ENCODE data around the gene SULT1C2.
A peak's percentile ranks its signal among the peaks of the same experiment; 100 is the strongest.
"Not testable (repeated sequence)": the region's sequence is repeated elsewhere in the genome, so short reads cannot be mapped to it uniquely, and the experiment has no call there.

The SULT1C2 gene

DNA sequence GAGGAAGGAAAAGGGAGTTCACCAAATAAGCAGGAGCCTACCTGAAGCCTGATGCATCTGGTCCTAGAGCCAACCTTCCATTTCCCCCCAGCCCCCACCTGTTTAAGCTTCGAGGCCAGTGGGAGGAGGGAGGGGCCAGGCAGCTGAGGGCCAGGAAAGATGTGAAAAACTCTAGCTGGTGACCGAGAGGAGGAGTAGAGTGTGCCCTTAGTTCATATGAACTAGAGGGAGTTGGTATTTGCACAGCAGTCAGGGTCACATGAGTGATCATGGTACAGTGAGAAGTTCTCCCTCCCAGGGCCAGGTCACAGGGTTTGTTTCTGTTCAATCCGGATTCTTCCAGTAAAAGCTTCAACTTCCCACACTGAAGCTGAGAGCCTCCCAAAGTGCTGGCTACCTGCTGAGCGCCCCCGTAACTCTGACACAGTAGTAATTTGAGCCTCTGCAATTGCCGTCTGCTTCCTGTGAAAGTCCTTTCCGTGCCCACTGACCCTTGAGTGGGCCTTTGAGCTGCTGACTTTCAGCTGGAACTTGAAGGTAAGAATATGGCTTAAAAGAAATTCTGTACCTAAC, at the start of gene SULT1C2:
SULT1C2 (plus strand) TSS at position 362 of the 573 bp plus-strand sequence. CDS start 4,773 bp downstream, outside the sequence.
- peak; percentile 1 for DNase-seq

DNA sequence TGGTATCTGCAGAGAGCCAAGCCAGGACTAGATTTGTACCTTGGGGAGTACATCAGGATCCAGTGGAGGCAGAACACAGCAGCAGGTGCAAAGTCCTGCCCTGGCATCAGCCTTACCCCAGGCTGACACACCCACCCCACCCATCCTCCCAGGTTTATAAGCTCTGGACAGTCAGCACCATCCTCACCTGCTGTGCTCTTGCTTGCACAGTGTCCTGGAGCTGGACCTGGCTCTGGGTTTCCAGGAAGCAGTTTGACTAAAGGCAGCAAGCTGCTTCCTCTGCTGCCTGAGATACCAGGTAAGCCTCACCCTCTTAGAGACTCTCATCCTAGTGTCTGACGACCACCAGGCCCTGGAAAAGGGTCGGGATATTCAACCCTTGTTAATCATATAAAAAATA, 48.9 kb upstream of the SULT1C2 start, which contains the start of gene SULT1C3:
SULT1C3 (plus strand) TSS at position 183 of the 400 bp plus-strand sequence. CDS start 7,227 bp downstream, outside the sequence.
- no peak for DNase-seq

DNA sequence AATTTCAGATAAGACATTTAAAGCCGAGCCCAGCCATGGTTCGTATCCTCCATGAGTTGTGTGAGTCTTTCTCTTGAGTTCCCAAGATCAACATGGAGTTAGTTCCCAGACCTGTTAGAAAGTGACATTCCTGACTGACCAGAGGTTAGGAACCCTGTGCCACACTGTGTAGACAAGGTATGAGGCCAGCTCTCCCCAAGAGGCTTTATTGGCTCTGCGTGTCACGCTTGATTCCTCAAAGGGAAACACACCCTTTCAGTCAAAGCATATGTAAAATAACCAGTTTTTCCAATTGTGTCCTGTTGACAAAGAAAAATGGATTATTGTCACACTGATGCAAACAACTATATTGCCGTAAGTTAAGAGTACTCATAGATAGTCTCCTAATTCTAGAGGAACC, 47.7 kb upstream of the SULT1C2 start:
- no peak for DNase-seq

DNA sequence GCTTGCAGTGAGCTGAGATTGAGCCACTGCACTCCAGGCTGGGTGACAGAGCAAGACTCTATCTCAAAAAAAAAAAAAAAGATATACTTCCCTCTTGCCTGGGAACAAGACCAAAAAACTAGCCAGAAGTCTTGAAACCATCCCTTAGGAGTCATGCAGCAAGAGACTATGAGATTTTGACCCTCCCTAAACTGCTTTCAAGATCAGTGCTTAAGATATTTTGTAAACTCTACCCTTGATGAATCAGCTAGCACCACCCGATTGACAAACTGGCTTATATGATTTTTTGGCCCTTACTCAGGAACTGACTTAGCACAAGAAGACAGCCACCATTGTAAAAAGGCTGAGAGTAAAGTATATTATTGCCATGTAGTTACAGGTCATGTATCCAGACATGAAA, 45.1 kb upstream of the SULT1C2 start:
- no peak for DNase-seq

DNA sequence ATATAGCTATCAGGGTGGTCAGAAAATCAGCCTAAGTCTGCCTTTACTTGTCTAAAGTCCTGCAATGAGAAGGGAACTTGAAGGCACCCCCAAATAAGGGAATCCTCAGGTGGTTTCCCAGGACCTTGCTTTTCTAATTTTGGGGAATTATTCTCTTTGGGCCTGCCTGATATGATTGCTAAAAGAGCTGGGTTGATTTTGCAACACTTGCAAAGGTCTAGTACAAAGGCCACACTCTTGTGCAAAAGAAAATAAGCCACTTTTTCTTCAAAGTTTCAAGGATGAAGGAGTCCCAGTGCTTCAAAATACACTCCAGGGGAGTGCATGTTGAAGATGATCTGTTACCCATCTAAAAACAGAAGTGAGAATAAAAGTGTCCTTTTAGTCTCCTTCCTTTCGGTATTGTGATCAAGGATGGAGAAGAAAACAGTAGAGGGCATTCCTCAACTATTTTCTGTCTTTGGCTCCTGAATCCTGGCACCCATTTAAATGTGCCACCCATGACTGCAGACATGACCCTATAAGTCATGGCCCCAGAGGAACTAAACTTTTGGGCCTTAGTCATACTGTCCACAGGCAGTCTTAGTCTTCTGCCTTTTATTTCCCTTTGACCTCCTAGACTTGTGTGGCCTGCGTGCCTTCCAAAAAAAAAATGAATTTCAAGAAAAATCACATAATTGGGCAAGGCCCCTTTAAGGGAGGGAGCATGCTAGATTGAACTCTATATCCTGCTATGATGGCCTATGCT, 43.9 kb upstream of the SULT1C2 start:
- DNase-seq, result no peak

DNA sequence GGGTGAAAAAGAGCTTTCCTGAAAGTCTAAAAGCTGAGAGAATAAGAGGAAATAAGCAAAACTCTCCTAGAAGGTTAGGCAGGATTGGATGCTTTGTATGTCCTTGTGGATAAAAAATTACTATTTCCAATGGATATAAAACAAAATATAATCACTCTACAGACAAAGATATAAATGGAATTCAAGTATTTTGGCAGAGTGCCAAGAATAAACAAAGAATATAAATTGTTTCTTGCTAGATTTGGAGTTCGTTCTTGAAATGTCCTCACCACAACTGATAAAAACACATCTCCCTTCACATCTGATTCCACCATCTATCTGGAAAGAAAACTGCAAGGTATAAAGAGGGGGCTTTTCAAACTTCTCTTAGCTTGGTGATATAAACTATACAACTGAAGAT, 35.6 kb upstream of the SULT1C2 start:
- DNase-seq, result no peak

DNA sequence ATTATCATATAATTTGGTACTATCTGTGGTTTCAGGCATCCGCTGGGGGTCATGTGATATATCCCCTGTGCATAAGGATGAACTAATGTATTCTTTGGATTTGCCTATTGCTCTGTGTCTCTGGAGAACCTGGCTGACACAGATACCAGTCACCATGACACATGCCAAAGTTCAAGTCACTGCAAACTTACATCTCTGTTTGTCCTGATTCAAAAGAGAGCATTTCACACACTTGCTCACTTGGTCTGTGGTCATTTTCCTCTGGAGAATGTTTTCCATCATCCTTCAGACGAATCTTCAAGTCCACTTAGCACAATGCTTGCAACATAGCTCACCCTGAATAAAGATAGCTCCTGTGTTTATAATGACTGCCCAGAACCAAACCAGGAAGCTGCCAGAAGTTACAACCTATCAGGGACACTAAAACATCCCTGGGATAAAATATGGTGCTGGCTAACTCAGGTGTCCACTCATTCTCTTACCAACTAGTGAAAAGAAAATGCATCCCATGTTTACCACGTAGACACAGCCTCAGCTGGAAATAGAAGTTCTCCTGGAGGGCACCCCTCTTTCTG, 30.9 kb upstream of the SULT1C2 start:
- DNase-seq, result no peak

DNA sequence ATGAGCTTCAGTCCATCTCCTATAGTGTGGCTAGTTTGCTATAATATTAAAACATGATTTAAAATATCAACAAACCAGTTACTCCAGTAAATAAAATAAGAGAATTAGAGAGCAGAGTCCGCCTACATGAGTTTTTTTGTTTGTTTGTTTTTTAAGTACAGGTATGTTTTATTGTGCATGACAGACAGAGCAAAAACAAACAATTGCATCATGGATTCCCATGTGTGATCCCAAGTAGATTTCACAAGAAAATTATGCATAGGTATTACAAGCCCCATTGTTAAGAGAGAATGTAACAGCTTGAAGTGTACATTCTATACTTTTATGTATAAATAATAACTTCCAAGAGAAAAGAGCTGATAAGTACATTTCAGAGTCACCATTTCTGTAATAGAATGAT, 27.9 kb upstream of the SULT1C2 start:
- no peak for DNase-seq

DNA sequence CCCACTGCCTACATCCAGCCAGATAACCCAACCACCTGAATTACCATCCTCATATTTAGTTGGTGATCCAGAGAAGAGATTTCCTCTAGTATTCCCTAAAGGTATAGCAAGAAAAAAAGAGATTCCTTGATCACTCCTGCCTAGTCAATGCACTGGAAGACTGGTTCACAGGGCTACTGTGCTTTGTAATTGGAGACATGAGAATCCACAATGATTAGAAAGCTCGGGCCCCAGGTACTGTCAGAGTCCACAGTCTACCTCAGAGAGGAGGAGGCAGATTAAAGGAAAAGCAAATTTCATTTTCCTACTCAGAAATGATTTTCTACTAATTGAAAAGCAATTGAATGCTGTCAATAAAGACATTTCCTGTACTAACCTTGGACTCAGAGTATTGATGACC, 26.7 kb upstream of the SULT1C2 start:
- no peak for DNase-seq

DNA sequence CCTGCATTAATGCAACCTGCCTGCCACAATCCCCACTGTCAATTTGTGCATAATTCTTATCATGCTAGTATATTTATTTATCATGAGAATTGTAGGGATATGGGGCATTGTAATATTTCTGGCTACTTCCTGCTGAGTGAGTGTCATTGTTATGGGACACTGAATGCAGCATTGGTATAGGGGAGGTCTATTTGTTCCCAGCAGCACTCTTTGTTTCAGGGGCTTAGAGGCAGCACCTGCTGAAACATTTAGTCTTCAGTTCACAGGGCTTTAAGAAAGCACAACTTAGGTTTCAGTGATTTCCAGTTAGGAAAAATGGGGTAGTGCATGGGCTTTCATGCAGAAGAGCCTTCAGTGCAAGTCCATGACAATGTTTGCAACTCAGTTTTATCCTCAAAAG, 25.3 kb upstream of the SULT1C2 start:
- no peak for DNase-seq

DNA sequence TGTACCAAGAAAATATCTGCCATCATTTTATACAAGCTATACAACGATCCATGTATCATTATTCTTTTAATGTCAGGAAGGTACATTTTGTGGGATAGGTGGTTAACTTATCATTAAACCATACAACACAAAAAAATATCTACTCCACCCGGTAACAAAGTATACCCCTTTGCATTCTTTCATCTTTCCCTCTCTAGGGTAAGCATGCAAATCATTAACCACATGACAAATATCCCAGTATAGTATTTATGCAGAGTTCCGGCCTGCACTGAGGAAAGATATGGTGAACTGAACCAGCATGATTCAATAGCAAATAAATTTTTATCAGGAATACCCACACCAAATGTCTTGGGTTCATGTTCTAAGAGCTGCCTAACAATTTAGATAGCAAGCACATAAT, 22.5 kb upstream of the SULT1C2 start:
- no peak for DNase-seq

DNA sequence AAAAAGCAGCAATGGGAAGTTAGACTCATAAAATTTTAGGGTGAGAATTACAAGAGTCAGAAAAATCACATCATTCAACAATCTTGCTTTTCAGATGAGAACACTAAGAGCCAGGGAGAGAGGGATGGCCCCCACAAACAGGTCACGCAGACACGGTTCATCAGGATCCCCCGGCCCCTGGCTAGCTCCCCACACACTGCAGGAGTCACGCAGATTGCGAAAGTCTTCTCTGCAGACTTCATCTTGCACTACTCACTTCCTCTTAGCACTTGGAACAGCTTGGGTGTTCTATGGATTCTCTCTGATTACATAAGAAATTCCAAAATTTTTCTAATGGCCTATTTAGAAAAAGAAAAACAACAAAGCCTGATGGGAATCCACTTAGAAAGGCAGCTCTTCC, 21.6 kb upstream of the SULT1C2 start:
- DNase-seq, result no peak

DNA sequence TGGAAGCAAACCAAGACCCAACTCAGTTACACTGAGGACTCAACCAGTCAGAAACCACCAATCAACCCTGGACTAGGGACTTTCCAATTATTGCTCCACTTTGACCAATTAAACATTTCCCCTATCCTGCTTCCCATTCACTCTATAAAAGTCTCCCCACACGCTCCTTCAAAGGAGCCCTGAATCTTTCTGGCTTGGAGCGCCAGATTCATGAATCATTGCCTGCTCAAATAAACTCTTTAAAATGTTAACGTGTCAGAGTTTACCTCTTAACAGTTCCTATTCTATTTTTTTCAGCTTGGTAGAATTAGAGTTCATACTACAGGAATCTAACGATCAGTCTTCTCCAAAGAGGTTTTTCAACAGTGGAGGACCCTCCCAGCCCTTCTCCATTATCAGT, 20.7 kb upstream of the SULT1C2 start:
- DNase-seq, result no peak

DNA sequence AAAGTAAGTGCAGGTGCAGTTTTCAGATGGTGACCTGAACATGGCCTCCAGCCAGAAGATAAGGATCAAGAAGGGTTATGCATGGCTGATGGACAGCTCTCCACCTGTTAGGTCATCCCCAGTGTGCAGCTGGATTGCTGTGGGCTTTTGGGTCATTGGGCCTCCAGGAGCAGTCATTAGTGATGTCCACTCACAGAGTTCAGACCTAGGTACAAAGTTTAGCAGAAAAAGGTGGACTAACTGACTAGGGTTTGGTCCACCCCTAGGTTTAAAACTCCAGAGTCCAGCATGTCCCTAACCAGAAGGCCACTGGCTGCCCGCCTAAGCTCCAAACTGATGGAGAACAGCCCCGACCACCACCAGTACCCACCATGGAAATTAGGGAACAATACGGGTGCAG, 18.3 kb upstream of the SULT1C2 start:
- no peak for DNase-seq

DNA sequence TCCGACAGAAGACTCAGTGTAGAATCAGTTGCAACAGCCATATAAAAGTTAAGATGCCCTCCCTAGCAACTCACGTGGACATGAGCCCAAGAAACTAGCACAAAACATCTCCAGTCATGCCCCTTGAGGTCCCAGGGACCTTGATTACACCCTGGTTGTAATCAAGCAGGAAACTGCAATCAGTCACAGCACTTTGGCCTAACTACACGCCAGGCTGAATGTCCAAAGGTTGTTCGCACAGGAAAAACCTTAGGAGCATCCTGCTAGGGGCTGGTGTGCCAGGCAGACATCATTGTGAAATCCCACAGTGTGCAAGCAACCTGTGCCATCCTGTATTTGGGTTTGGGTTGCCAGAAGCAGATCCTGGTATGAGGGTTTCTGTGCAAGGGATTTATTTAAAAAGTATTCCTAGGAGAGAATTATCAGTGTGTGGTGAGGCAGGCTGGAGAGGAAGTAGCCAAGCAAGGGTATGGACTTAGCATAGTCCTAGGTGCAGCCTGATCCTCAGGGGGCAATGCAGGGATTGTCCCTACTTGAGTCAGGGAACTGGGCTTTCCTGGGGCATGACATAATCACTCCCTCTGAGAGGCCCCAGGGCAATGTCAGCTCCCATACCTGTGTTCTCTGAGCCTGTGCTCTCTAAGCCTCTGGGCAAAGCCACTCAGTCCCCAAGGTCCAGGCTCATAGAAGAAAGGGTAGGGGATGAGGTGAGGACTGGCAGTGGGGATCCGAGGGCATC, 17.8 kb upstream of the SULT1C2 start:
- DNase-seq, result no peak

DNA sequence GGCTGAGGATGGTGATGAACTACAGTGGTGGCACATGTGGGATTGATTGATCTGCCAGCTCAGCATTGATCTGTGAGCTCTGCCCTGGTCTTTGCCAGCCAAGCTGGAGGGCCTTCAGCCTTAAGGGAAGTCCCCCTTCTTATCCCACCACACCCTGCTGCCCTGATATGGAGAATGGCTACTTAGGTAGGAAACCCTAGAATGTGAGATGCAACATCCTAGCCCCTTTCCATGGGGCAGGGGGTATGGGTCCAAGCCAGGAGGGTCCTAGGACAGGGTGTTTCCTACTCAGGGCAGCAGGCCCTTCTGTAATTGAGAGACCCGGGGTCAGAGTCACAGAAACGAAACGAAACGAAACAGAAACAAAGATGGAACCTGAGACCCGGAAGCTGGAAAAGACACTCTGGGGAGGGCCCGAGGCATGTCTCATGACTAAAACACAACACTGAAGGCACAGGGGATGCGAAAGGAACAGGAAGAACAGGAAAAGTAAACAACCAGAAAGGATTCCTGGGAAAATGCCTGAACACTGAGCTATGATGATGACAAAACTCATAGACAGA, 16.9 kb upstream of the SULT1C2 start:
- no peak for DNase-seq

DNA sequence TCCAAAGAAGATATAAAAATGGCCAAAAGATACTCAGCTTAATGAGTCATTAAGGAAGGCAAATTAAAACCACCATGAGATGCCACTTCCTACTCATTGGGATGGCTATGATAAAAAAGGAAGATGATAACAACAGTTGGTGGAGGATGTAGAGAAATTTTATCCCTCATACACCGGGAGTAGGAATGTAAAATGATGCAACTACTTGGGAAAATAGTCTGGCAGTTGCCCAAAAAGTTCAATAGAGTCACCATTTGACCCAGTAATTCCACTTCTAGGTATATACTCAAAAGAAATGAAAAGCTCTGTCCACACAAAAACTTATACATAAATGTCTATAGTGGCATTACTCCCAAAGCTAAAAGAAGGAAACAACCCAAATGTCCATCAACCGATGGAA, 10.1 kb upstream of the SULT1C2 start:
- DNase-seq, result no peak

DNA sequence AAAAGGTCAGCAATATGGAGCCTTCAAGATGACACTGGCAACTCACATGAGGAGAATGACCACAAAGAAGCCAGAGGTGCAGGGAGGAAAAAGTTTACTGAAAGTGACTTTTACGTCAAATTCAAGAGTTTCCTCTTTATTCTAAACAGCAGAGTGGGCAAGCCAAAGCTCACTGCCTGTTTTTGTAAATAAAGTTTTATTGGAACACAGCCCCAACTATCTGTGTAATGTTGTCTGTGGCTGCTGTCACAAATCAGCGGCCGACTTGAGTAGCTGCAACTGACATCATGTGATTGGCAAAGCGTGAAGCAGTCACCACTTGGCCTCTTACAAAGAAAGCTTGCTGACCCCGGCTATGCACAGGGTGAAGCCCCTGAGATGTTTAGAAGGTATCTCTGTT, 9.2 kb upstream of the SULT1C2 start:
- DNase-seq, result no peak

DNA sequence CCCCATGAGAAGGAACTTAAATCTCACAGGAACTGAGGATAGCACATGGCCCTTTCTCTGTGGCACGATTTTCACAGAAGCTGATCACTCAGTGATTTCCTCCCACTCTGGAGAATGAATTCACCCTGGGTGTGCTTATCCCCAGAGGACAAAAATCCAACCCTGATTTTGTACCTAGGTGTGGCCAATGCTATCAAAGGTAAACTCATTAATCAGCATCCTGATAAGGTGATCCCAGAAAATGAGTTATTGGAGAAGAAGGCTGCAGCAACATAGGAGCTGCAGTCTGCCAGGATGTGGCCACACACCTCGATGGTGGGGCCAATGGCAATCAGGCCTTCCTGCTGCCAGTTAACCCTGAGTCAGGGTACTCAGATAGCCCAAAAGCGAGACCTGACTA, 8.2 kb upstream of the SULT1C2 start:
- DNase-seq, result no peak

DNA sequence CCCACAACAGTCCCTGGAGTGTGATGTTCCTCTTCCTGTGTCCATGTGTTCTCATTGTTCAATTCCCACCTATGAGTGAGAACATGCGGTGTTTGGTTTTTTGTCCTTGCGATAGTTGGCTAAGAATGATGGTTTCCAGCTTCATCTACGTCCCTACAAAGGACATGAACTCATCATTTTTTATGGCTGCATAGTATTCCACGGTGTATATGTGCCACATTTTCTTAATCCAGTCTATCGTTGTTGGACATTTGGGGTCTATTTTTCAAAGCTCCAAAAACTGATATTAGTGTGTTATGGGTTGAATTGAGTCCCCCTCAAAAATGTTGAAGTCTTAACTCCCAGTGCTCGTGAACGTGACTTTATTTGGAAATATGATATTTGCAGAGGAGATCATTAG, 4.1 kb upstream of the SULT1C2 start:
- not testable (repeated sequence) for DNase-seq

DNA sequence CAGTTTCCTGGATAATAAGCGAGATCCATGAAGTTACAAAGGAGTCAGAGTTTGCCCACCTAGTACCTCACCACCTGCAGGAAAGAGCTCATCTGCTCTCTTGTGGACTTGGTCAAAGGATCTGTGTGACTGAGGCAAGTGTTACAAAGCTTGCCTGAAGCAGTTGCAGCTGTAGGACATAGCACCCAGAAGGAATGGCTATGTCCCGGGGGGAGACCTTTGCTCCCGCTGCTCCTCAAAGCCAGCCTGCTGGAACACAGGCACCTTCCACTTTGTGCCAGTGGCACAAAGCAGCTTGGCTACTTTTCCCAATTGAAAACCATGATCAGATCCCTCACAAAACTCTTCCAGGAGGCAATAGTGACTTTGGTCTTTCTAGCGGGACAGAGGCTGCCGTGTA, 3.1 kb upstream of the SULT1C2 start:
- DNase-seq, result no peak

DNA sequence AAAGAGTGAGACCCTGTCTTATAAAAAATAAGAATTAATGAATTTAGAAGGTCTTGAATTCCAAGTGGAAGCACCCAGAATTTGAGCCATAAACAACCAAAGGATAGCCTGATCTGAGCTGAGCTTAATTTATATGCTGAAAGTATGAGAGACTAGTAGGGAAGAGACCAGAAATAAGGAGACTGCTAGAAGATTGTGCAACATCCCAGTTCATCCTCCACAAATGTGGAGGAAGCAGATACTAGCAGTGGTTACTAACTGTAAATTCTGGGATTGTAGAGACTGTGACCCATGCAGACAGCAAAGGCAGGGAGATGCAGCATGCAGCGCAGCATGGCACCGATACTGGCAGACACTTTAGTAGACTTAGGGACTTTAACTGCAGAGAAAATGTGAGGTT, 1.5 kb upstream of the SULT1C2 start:
- no peak for DNase-seq

DNA sequence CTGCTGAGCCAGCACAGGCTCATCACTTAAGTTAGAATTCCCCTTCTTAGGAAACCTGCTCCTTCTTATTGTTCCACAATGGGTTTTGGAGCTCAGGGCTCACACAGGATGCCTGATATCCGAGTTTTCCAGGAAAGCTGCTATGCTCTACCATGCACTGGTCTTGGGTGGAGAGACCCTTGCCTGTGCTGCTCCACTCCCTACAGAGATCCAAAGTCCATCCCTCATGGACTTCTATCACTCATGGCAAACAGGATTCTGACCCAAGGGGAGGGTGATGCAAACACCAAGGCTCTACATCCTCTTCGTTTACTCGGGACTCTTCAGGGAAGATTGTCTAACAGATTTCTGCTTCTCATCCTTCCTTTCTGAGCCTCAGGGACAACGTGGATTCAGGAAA, 5.2 kb downstream of the SULT1C2 start:
- no peak for DNase-seq
